GM21515 (cell line): ENCODE data around the gene COL9A2.
"Not testable (repeated sequence)": the region's sequence is repeated elsewhere in the genome, so short reads cannot be mapped to it uniquely, and the experiment has no call there.

Source experiments
- ATAC-seq: cut with Tn5 transposase; IDR thresholded peaks from one replicate; pipeline ENCODE4 v1.9.1; 2021; ENCODE audit not compliant: unreplicated experiment

Gene COL9A2

GRCh38 chr1:40316595-40317393 is at the start of gene COL9A2:
COL9A2 (minus strand) TSS chr1:40317286; CDS start chr1:40317197, 89 bp downstream.
- ATAC-seq = no peak

DNA sequence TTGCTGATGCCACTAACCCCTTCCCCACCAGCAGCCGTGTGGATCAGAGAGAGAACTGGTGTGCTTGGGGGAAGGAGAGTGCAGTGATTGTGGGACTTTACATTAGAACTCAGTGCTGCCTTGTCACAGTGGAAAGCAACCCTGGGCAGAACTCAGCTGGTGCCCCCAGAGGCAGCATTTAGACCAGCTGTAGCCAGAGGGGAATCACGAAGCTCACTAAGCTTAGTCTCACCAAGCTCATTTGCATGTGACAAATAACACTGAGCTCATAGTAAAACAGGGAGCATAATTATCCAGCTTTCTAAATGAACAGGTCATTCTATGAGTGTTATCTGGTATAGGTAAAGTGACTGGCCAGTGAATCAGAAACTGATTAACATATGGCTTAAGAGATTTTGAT is 46.6 kb upstream of the COL9A2 start:
- ATAC-seq = peak; percentile 79

GRCh38 chr1:40362699-40363098 is 45.6 kb upstream of the COL9A2 start:
- no peak for ATAC-seq

- no peak for ATAC-seq
Observed at GRCh38 chr1:40362199-40362598, 45.1 kb upstream of the COL9A2 start.

DNA sequence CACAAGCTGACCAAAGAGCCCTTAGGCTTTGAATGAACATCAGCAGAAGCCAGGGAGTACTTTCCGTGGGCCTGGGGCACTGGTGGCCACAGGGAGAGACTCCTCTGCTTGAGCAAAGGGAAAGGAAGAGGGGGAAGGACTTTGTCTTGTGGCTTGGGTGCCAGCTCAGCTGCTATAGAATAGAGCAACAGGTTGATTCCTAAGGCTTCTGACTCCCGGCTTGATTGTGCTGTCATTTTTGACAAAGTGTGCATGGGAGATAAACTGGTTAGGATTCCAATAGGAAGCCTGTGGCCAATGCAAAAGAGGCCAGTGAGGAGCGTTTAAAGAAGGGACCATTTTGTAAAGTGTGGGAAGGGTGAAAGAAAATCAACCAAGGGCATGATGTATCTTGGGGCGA is 44.6 kb upstream of the COL9A2 start:
- no peak for ATAC-seq

- ATAC-seq = no peak
Observed at GRCh38 chr1:40361201-40361600, 44.1 kb upstream of the COL9A2 start.

- ATAC-seq = no peak
Observed at GRCh38 chr1:40360631-40361030, 43.5 kb upstream of the COL9A2 start.

DNA sequence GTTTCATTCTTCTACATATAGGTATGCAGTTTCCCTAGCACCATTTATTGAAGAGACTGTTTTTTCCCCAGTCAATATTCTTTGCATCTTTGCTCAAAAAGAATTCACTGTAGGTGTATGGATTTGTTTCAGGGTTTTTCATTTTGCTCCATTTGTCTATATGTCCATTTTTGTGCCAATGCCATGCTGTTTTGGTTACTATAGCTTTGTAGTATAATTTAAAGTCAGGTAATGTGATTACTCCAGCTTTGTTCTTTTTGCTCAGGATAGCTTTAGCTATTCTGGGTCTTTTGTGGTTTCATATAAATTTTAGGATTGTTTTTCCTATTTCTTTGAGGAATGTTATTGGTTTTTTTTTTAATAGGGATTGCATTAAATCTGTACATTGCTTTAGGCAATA is 40.5 kb upstream of the COL9A2 start:
- no peak for ATAC-seq

DNA sequence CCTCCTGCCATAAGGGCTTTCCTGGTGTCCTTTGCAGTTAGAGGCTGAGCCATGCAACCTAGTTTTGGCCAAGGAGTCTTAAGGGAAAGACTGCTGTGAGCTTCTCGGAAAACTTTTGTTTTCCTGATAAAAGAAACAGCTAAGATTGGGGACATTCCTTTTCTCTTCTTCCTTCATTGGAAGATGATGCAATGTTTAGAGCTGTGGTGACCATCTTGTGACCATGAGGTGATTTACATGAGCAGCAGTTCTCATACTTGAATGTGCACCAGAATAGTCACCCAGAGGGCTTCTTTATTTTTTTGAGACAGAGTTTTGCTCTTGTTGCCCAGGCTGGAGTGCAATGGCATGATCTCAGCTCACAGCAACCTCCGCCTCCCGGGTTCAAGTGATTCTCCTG is 36.0 kb upstream of the COL9A2 start:
- ATAC-seq = no peak

GRCh38 chr1:40352126-40352525 is 35.0 kb upstream of the COL9A2 start:
- no peak for ATAC-seq

DNA sequence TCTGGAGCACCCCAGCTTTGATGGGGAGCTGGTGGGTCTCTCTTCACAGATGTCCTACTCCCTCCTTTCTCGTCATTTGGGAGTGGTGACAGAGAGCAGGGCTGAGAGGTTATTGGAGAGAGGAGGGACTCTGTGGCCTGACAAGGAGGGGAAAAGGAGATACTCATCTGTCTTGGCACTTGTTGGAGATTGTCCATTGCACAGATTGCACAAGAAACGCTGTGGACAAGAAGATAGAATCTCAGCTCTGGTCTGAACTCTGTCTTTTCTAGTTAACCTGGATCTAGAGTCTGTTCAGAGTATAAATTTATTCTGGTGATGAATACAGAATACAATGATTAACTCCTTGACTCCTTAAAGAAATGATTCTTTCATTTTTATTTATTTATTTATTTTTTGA is 34.0 kb upstream of the COL9A2 start:
- ATAC-seq = no peak

DNA sequence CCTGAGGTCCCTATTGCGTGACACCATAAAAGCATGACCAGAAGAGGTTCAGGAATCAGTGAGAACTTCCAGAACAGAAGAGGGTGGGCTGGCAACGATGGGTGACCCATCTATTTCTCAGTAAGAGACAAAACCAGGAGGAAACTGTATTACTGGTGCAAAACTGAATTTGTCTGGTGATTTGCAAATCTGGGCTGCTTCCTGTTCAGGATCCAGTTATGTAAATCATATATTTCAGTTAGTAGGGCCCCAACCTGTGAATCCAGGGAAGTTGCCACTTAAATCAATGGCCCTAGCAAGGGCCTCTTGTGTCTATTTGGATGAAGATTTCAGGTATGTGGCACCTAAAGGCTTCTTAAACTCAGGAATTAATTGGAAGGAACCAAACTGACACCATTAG is 33.3 kb upstream of the COL9A2 start:
- ATAC-seq = no peak

GRCh38 chr1:40344597-40344996 is 27.5 kb upstream of the COL9A2 start:
- no peak for ATAC-seq

DNA sequence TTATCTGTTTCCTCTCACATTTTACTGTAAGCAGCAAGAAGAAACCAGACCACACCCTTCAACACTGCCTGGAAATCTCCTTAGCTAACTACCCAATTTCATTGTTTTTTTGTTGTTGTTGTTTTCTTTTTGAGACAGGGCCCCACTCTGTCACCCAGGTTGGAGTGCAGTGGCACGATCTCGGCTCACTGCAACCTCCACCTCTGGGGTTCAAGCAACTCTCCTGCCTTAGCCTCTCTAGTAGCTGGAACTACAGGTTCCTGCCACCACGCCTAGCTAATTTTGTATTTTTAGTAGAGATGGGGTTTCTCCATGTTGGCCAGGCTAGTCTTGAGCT is 25.3 kb upstream of the COL9A2 start:
- ATAC-seq = not testable (repeated sequence)

DNA sequence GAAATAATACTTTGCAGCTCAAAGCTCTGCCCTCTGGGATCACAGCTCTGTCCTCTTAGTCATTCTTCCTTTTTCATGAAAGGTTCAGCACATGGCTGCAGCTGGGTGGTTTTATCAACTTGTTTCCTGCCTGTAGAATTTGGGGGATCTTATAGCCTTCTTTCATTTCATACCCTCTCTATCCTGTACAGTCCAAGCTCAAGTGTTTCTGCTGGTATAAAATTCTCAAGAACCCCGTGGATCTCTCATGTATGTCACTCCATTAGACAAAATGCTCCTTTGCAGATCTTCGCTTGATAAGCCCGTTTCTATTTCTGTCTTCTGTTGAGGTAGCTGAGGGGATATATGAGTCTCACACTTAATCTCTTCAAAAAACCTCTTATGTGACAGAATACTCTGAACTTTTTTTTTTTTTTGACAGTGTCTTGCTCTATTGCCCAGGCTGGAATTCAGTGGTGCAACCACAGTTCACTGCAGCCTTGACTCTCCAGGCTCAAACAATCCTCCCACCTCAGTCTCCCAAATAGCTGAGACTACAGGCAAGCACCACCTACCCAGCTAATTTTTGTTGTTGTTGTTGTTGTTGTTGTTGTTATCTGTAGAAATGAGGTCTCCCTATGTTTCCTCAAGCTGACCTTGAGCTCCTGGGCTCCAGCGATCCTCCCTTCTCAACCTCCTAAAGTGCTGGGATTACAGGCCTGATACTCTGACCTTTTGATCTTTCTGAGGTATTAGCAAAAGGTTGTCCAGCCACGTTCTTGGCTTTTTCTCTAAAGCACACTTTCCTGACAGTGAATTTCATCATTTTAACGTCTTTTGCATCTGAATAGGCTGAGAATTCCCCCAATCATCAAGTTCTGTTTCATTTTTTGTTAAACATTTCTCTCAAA is 24.6 kb upstream of the COL9A2 start:
- no peak for ATAC-seq

GRCh38 chr1:40339420-40340323 is 22.6 kb upstream of the COL9A2 start:
- ATAC-seq = no peak

- no peak for ATAC-seq
Observed at GRCh38 chr1:40338745-40339419, 21.8 kb upstream of the COL9A2 start.

- ATAC-seq = no peak
Observed at GRCh38 chr1:40337443-40337842, 20.4 kb upstream of the COL9A2 start.

DNA sequence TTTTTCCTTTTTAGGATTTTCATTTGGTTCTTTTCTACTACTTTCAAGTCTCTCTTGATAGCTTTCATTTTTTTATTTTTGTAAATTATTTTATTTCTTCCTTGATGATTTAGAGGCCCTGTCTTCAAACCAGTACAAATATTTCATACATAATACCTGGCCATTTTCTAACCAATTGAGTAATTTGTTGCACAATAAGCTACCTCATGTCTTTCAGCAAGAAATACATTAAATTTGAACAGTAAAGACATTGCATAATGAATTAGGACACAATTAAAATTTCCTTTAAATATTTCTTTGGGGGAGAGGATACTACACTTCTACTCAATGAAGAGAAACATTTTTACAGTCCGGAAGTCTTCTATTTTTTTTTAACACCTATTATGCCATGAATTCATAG is 15.6 kb upstream of the COL9A2 start:
- ATAC-seq = no peak

DNA sequence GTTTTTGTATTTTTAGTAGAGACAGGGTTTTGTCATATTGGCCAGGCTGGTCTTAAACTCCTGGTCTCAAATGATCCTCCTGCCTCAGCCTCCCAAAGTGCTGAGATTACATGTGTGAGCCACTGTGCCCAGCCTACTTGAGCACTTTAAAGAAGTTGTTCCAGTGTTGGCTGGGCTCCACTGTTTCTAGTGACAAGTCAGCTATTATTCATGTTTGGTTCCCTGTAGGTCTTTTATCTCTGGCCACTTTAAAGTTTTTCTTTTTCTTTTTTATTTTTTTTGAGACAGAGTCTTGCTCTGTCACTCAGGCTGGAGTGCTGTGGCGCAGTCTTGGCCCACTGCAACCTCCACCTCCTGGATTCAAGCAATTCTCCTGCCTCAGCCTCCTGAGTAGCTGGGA is 14.3 kb upstream of the COL9A2 start:
- not testable (repeated sequence) for ATAC-seq
